K562 (cell line): ENCODE results near the gene DLGAP1. TPM values are rescaled to one million over a fixed set of nuclear protein-coding genes. Genes with fewer than 3 reads are reported as not detected.

ENCODE experiments used
- CHD2 ChIP-seq: IDR thresholded peaks from 2 replicates; pipeline ENCODE4 v1.6.1; 2011; ENCODE audit warnings: low read depth, low read length
- FOXA3 ChIP-seq, 2 experiments: fragments of 450-650 bp in 1 of 2; sonication (generic) in 1 of 2; formaldehyde crosslinking; IDR thresholded peaks in 1 of 2; conservative IDR thresholded peaks in 1 of 2; 2 replicates each; pipeline versions ENCODE4 v1.4.0 to v1.8.0; 2020 to 2022; ENCODE audit warnings: mild to moderate bottlenecking in 2 of 2, missing genetic modification reagents in 1 of 2
- GTF2E2 ChIP-seq: fragments of 200-800 bp; sonication (Bioruptor generic); IDR thresholded peaks from 2 replicates; pipeline ENCODE4 v1.6.1; 2016; ENCODE audit warnings: missing genetic modification characterization, missing compliant biosample characterization
- HDAC1 ChIP-seq, 2 experiments: fragments of 450-650 bp; IDR thresholded peaks; 2 replicates each; pipeline ENCODE4 v1.6.1; 2016 to 2017; ENCODE audit warnings: inconsistent platforms in 1 of 2, mild to moderate bottlenecking in 1 of 2, moderate library complexity in 1 of 2
- JUN ChIP-seq, 2 experiments: sonication (generic) in 1 of 2; formaldehyde crosslinking in 1 of 2; IDR thresholded peaks; 2 replicates each; pipeline versions ENCODE4 v1.6.1 to v1.8.0; 2012 to 2022; ENCODE audit warnings: borderline replicate concordance in 2 of 2, mild to moderate bottlenecking in 2 of 2, improper control_type of control experiment in 1 of 2, low read depth in 1 of 2, low read length in 1 of 2, missing genetic modification reagents in 1 of 2
- KLF16 ChIP-seq: IDR thresholded peaks from 2 replicates; pipeline ENCODE4 v1.6.1; 2016; ENCODE audit warnings: antibody characterized with exemption
- MAFF ChIP-seq: IDR thresholded peaks from 2 replicates; pipeline ENCODE4 v1.6.1; 2012; ENCODE audit warnings: low read length, improper control_type of control experiment
- MEF2D ChIP-seq: conservative IDR thresholded peaks from 2 replicates; pipeline ENCODE4 v1.6.1; 2016; ENCODE audit warnings: low read depth, missing genetic modification characterization, missing compliant biosample characterization
- NFE2 ChIP-seq: IDR thresholded peaks from 2 replicates; pipeline ENCODE4 v1.6.1; 2014; ENCODE audit warnings: antibody characterized with exemption, low read depth
- NR1H2 ChIP-seq: sonication (generic); formaldehyde crosslinking; IDR thresholded peaks from 2 replicates; pipeline ENCODE4 v1.4.0; 2020; ENCODE audit warnings: mild to moderate bottlenecking, missing genetic modification reagents
- SIN3B ChIP-seq: fragments of 450-650 bp; IDR thresholded peaks from 2 replicates; pipeline ENCODE4 v1.6.1; 2017; ENCODE audit warnings: low read depth, mild to moderate bottlenecking, moderate library complexity
- SMARCC2 ChIP-seq: fragments of 450-650 bp; IDR thresholded peaks from 2 replicates; pipeline ENCODE4 v1.6.1; 2017; ENCODE audit warnings: antibody characterized with exemption, moderate library complexity, mild to moderate bottlenecking, low read depth
- SOX6 ChIP-seq: fragments of 450-650 bp; IDR thresholded peaks from 2 replicates; pipeline ENCODE4 v1.6.1; 2014; ENCODE audit warnings: mild to moderate bottlenecking
- TBP ChIP-seq: optimal IDR thresholded peaks from 2 replicates; pipeline ENCODE3; 2011; ENCODE audit warnings: low read depth, low read length, improper control_type of control experiment
- TEAD2 ChIP-seq: fragments of 450-650 bp; IDR thresholded peaks from 2 replicates; pipeline ENCODE4 v1.6.1; 2016; ENCODE audit warnings: missing genetic modification characterization, control low read depth, missing compliant biosample characterization
- ZNF24 ChIP-seq: fragments of 450-650 bp; IDR thresholded peaks from 2 replicates; pipeline ENCODE4 v1.6.1; 2016
- ZNF41 ChIP-seq: fragments of 250-450 bp; sonication (Bioruptor Pico); conservative IDR thresholded peaks from 2 replicates; pipeline ENCODE4 v1.4.0; 2020; ENCODE audit warnings: mild to moderate bottlenecking
- ZNF449 ChIP-seq: fragments of 250-450 bp; sonication (Bioruptor Pico); IDR thresholded peaks from 2 replicates; pipeline ENCODE4 v1.8.0; 2022; ENCODE audit warnings: moderate library complexity, mild to moderate bottlenecking, inconsistent platforms
- ZNF639 ChIP-seq, 2 experiments: fragments of 200-800 bp in 1 of 2; sonication (Bioruptor generic) in 1 of 2; sonication (generic) in 1 of 2; formaldehyde crosslinking in 1 of 2; IDR thresholded peaks in 1 of 2; conservative IDR thresholded peaks in 1 of 2; 2 replicates each; pipeline versions ENCODE4 v1.5.0 to v1.6.1; 2016 to 2020; ENCODE audit warnings: missing compliant biosample characterization in 1 of 2, missing genetic modification characterization in 1 of 2, missing genetic modification reagents in 1 of 2
- polyA plus RNA-seq, 8 experiments: library from polyadenylated mRNA; depleted of rRNA in 4 of 8; stranded (reverse) in 5 of 8; unstranded in 3 of 8; fragments of >200 nt; fragmentation: Nextera tagmentation in 2 of 8; fragmentation: Illumina TruSeq in 1 of 8; extraction: Ambion mirVana in 2 of 8; extraction: Trizol in 1 of 8; gene quantifications; 2 replicates each; pipeline versions ENCODE4 v1.2.1 to v1.2.3, GENCODE V29; 2011 to 2014; ENCODE audit warnings: inconsistent platforms in 1 of 8, missing spikeins in 1 of 8
- total RNA-seq, 7 experiments: library from RNA; depleted of rRNA in 6 of 7; stranded (reverse); fragments of >200 nt in 6 of 7; fragmentation: Illumina TruSeq in 2 of 7; extraction: Trizol in 2 of 7; gene quantifications; 2 replicates each; pipeline versions ENCODE4 v1.2.1 to v1.2.3, GENCODE V29; 2011 to 2021; ENCODE audit warnings: low replicate concordance in 1 of 7
- TF ChIP-seq, protein P1 (sequence below): fragments of 250-450 bp; sonication (Bioruptor Pico); IDR thresholded peaks from 2 replicates; pipeline ENCODE4 v1.8.0; 2021; ENCODE audit warnings: mild to moderate bottlenecking, moderate library complexity

DLGAP1 gene
- total and polyA plus RNA-seq, 9 of the 15 experiments (the other 6 are each of a cell fraction or from before 2014, with no cell fraction given) = 0.04 to 0.22 (median 0.08) TPM

DNA sequence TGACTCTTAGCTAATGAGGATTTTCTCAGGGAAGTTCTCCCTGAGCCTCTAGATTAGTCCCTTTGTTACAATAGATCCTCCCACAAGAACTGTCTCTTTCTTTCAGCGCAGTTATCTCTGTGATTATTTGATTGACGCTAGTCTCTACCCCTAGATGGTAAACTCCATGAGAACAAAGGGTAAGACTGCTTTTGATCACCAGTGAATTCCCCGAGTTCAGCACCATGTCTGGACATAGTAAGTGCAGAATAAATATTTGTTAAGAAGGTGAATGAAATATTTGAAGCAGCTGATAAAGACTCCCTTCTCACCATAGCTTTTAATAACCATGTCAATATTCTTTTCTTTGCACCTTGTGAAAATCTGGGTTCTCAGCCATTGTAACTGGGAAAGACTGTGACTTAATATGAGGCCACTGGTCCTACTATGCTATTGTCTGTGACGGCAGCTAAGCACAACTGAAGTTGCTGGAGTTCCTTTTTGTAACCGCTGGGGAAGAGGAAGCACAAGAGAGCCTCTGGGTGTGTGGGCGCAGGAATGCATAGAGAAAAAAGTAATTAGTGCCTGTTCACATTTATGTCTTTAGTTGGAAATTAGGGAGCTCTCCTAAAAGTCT is 790.4 kb downstream of the DLGAP1 start (continued):
- TF ChIP-seq, protein P1, sequence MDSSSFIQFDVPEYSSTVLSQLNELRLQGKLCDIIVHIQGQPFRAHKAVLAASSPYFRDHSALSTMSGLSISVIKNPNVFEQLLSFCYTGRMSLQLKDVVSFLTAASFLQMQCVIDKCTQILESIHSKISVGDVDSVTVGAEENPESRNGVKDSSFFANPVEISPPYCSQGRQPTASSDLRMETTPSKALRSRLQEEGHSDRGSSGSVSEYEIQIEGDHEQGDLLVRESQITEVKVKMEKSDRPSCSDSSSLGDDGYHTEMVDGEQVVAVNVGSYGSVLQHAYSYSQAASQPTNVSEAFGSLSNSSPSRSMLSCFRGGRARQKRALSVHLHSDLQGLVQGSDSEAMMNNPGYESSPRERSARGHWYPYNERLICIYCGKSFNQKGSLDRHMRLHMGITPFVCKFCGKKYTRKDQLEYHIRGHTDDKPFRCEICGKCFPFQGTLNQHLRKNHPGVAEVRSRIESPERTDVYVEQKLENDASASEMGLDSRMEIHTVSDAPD (CRISPR knock-in tag) = no peak
- TF ChIP-seq FOXA3 (CRISPR knock-in tag; conservative IDR thresholded peaks at IDR 0.05 in 1 of 2, IDR thresholded peaks at IDR 0.05 in 1 of 2) (0 out of 4 replicates have a peak, but pooled peaks of 1 of the 2 experiments have one; percentile 13), JUN (IDR thresholded peaks at IDR 0.05; ENCODE audit: borderline replicate concordance, low read depth, low read length) (0 out of 2 replicates have a peak, but pooled peaks have one; percentile 16), JUN (CRISPR knock-in tag; IDR thresholded peaks at IDR 0.05; ENCODE audit: borderline replicate concordance) (no peak), SOX6 (peak; percentile 63), SMARCC2 (peak; percentile 17), CHD2 (no peak), TEAD2 (tag) (peak; percentile 74), HDAC1 (IDR thresholded peaks at IDR 0.05) (peak in 1 of 2 experiments; percentile 37; a peak in 1 of 4 replicates), SIN3B (no peak), TBP (peak; percentile 50), GTF2E2 (peak; percentile 84), NR1H2 (CRISPR knock-in tag) (no peak), ZNF639 (CRISPR knock-in tag; conservative IDR thresholded peaks at IDR 0.05 in 1 of 2, IDR thresholded peaks at IDR 0.05 in 1 of 2) (peak in 1 of 2 experiments; percentile 84; a peak in 2 of 4 replicates), MAFF (0 out of 2 replicates have a peak, but pooled peaks have one; percentile 12), KLF16 (0 out of 2 replicates have a peak, but pooled peaks have one; percentile 26), ZNF449 (peak; percentile 4; the same call in 1 of the 2 replicates), ZNF24 (peak; percentile 93), ZNF41 (CRISPR knock-in tag) (0 out of 2 replicates have a peak, but pooled peaks have one; percentile 8), NFE2 (0 out of 2 replicates have a peak, but pooled peaks have one; percentile 12), MEF2D (no peak)
